SK-N-MC (cell line): ENCODE data around the gene ACOT12.
A peak's percentile ranks its signal among the peaks of the same experiment; 100 is the strongest.

Experiments
- DNase-seq: peaks from one replicate; pipeline ENCODE4 v3.0.0-alpha.2; 2011; ENCODE audit warnings: low read depth, low spot score
- H3K27ac ChIP-seq: fragments of 200-600 bp; sonication (generic); 2 replicates; pipeline ENCODE4 v1.5.1; 2016; ENCODE audit warnings: mixed run types
- H3K36me3 ChIP-seq: fragments of 200-600 bp; sonication (generic); 2 replicates; pipeline ENCODE4 v1.6.1; 2017; ENCODE audit warnings: antibody characterized with exemption, low read length, mixed read lengths; ENCODE audit not compliant: insufficient read depth
- H3K4me3 ChIP-seq: fragments of 200-600 bp; sonication (generic); 2 replicates; pipeline ENCODE4 v1.5.1; 2016
- H3K9ac ChIP-seq: fragments of 200-600 bp; sonication (generic); 2 replicates; pipeline ENCODE4 v1.8.0; 2017; ENCODE audit warnings: mixed run types, mixed read lengths; ENCODE audit not compliant: insufficient read length
- H3K9me3 ChIP-seq: fragments of 200-600 bp; sonication (generic); 2 replicates; pipeline ENCODE4 v1.6.1; 2017; ENCODE audit warnings: low read depth, mild to moderate bottlenecking, antibody characterized with exemption, low read length, moderate library complexity, mixed read lengths
- EZH2 ChIP-seq: fragments of 200-600 bp; sonication (generic); IDR thresholded peaks from one replicate; pipeline ENCODE4 v1.6.1; 2017; ENCODE audit warnings: antibody characterized with exemption
- FOXP2 ChIP-seq: optimal IDR thresholded peaks from 2 replicates; pipeline ENCODE3; 2011; ENCODE audit warnings: mild to moderate bottlenecking, moderate library complexity; ENCODE audit not compliant: insufficient read depth; ENCODE audit errors: extremely low read length, control extremely low read depth
- POLR2AphosphoS5 ChIP-seq: IDR thresholded peaks from 2 replicates; pipeline ENCODE4 v1.6.1; 2012; ENCODE audit warnings: mild to moderate bottlenecking, low read depth, low read length, borderline replicate concordance

The ACOT12 gene

GRCh38 chr5:81388169-81388568, 5.8 kb downstream of the ACOT12 start:
- no peaks in the 10 kb centered on the region for H3K36me3 ChIP-seq
- no peak overlapping the region for H3K27ac ChIP-seq
- no peak for TF ChIP-seq POLR2AphosphoS5
- no peak for TF ChIP-seq EZH2
- TF ChIP-seq FOXP2 = no peak
- no peak overlapping the region for H3K9ac ChIP-seq
- no peaks in the 10 kb centered on the region for H3K9me3 ChIP-seq
- DNase-seq = no peak
- H3K4me3 ChIP-seq = no peak overlapping the region

- Histone ChIP-seq H3K27ac (no peak overlapping the region), H3K9ac (no peak overlapping the region), H3K9me3 (no peaks in the 10 kb centered on the region), H3K36me3 (no peaks in the 10 kb centered on the region), H3K4me3 (no peak overlapping the region)
- no peak for TF ChIP-seq POLR2AphosphoS5
- no peak for DNase-seq
Observed at GRCh38 chr5:81383867-81384266, 10.1 kb downstream of the ACOT12 start.

GRCh38 chr5:81371354-81371876, 22.5 kb downstream of the ACOT12 start:
- no peak for TF ChIP-seq POLR2AphosphoS5
- no peak for TF ChIP-seq FOXP2
- no peak for TF ChIP-seq EZH2
- no peak overlapping the region for H3K27ac ChIP-seq
- no peak for DNase-seq
- H3K4me3 ChIP-seq = no peak overlapping the region
- H3K36me3 ChIP-seq = no peaks in the 10 kb centered on the region
- H3K9me3 ChIP-seq = no peaks in the 10 kb centered on the region
- no peak overlapping the region for H3K9ac ChIP-seq

GRCh38 chr5:81370912-81371311, 23.0 kb downstream of the ACOT12 start:
- Histone ChIP-seq H3K4me3 (no peak overlapping the region), H3K9me3 (no peaks in the 10 kb centered on the region), H3K9ac (no peak overlapping the region), H3K27ac (no peak overlapping the region), H3K36me3 (no peaks in the 10 kb centered on the region)
- no peak for DNase-seq
- TF ChIP-seq EZH2 = no peak
- TF ChIP-seq POLR2AphosphoS5 = no peak
- TF ChIP-seq FOXP2 = no peak

GRCh38 chr5:81365541-81365940, 28.4 kb downstream of the ACOT12 start:
- H3K36me3 ChIP-seq = no peaks in the 10 kb centered on the region
- H3K9ac ChIP-seq = no peak overlapping the region

GRCh38 chr5:81363093-81363871, 30.7 kb downstream of the ACOT12 start:
- no peaks in the 10 kb centered on the region for H3K9me3 ChIP-seq
- H3K36me3 ChIP-seq = no peaks in the 10 kb centered on the region
- DNase-seq = no peak
- TF ChIP-seq FOXP2 = no peak
- no peak for TF ChIP-seq POLR2AphosphoS5
- TF ChIP-seq EZH2 = no peak
- H3K4me3 ChIP-seq = no peak overlapping the region
- no peak overlapping the region for H3K27ac ChIP-seq
- no peak overlapping the region for H3K9ac ChIP-seq

More at GRCh38 chr5:81365541-81365940, 28.4 kb downstream of the ACOT12 start:
- no peak overlapping the region for H3K27ac ChIP-seq
- TF ChIP-seq FOXP2 (no peak), POLR2AphosphoS5 (no peak), EZH2 (no peak)
- no peaks in the 10 kb centered on the region for H3K9me3 ChIP-seq
- H3K4me3 ChIP-seq = no peak overlapping the region
- no peak for DNase-seq

GRCh38 chr5:81361600-81361999, 32.3 kb downstream of the ACOT12 start:
- no peak for TF ChIP-seq EZH2
- TF ChIP-seq FOXP2 = no peak
- no peak for TF ChIP-seq POLR2AphosphoS5
- Histone ChIP-seq H3K36me3 (no peaks in the 10 kb centered on the region), H3K27ac (no peak overlapping the region), H3K4me3 (no peak overlapping the region), H3K9me3 (no peaks in the 10 kb centered on the region), H3K9ac (no peak overlapping the region)
- DNase-seq = no peak

GRCh38 chr5:81360640-81361039, 33.3 kb downstream of the ACOT12 start:
- Histone ChIP-seq H3K4me3 (no peak overlapping the region), H3K9ac (no peak overlapping the region), H3K27ac (no peak overlapping the region), H3K36me3 (no peaks in the 10 kb centered on the region), H3K9me3 (no peaks in the 10 kb centered on the region)
- no peak for TF ChIP-seq FOXP2
- TF ChIP-seq POLR2AphosphoS5 = no peak
- no peak for TF ChIP-seq EZH2
- no peak for DNase-seq

- Histone ChIP-seq H3K4me3 (peak overlapping the region; percentile 53), H3K36me3 (no peaks in the 10 kb centered on the region), H3K27ac (no peak overlapping the region), H3K9ac (no peak overlapping the region), H3K9me3 (no peaks in the 10 kb centered on the region)
- peak; percentile 16 for DNase-seq
- TF ChIP-seq POLR2AphosphoS5 (no peak), FOXP2 (no peak), EZH2 (no peak)
Observed at GRCh38 chr5:81359881-81360280, 34.1 kb downstream of the ACOT12 start.
